ENCODE results near the gene CDH6. TPM values are rescaled to one million over a fixed set of nuclear protein-coding genes. Genes with fewer than 3 reads are reported as not detected.

CDH6 gene
- total and polyA plus RNA-seq, 10 of the 15 experiments (the other 5 are each of a cell fraction or from before 2014, with no cell fraction given), result 0.01 TPM; not detected in 9

DNA sequence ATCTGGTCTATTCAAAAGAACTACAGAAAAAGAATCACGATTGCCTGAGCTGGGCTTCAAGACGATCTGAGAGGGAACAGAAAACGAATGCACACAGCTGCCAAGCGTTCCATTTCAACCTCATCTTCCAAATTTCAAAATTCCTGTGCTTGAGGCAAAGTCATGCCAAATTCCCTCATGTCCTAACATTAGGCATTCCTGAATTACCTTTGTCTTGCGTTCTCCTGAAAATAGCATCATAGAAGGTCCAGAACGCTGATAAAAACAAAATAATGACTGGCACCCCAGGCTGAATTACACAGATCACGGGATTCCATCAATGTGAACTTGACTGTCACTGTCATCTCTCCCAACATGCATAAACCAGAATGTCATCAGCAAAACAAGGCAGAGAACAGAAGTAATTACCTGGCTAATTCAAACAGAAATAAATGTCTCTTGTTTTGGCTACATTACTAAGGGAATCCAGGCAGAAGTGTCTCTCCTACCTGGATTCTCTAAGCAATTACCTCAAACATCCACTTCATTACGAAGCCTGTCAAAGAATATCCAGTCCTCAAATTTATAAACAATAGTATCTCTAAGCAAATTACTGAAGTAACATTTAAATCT is 12.0 kb upstream of the CDH6 start:
- RAD21 ChIA-PET (ENCODE audit: unreplicated experiment), result no interaction called here
- H3K9me3 ChIP-seq (replicated peaks; ENCODE audit: control insufficient read depth, insufficient read depth, low read length), result no peaks in the 10 kb centered on the region
- H3K4me3 ChIP-seq, result no peak overlapping the region
- FAIRE-seq, result no peak
- TF ChIP-seq TAF1 (IDR thresholded peaks at IDR 0.05; ENCODE audit: borderline replicate concordance, low read depth, low read length) (no peak), PAX8 (IDR thresholded peaks at IDR 0.05) (no peak), EZH2 (IDR thresholded peaks at IDR 0.05; ENCODE audit: borderline replicate concordance, control insufficient read depth, low read depth, low read length) (no peak), IRF4 (IDR thresholded peaks at IDR 0.05; ENCODE audit: low read depth, low read length) (no peak), POLR2AphosphoS5 (IDR thresholded peaks at IDR 0.05; ENCODE audit: low read length) (no peak), CBX5 (IDR thresholded peaks at IDR 0.05; ENCODE audit: low read depth) (no peak), EGR1 (IDR thresholded peaks at IDR 0.05; ENCODE audit: borderline replicate concordance in 1 of 2, low read depth in 2 of 2, low read length in 2 of 2) (no peak), RFX5 (IDR thresholded peaks at IDR 0.05; ENCODE audit: low read depth, low read length) (no peak), HDGF (IDR thresholded peaks at IDR 0.05) (no peak), PAX5 (IDR thresholded peaks at IDR 0.05; ENCODE audit: borderline replicate concordance, low read depth, low read length) (no peak), CEBPB (IDR thresholded peaks at IDR 0.05; ENCODE audit: borderline replicate concordance in 1 of 2, low read depth in 2 of 2, low read length in 2 of 2) (no peak)
- TF ChIP-seq, protein P1, sequence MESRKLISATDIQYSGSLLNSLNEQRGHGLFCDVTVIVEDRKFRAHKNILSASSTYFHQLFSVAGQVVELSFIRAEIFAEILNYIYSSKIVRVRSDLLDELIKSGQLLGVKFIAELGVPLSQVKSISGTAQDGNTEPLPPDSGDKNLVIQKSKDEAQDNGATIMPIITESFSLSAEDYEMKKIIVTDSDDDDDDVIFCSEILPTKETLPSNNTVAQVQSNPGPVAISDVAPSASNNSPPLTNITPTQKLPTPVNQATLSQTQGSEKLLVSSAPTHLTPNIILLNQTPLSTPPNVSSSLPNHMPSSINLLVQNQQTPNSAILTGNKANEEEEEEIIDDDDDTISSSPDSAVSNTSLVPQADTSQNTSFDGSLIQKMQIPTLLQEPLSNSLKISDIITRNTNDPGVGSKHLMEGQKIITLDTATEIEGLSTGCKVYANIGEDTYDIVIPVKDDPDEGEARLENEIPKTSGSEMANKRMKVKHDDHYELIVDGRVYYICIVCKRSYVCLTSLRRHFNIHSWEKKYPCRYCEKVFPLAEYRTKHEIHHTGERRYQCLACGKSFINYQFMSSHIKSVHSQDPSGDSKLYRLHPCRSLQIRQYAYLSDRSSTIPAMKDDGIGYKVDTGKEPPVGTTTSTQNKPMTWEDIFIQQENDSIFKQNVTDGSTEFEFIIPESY (IDR thresholded peaks at IDR 0.05), result no peak
- TF ChIP-seq, protein P2, sequence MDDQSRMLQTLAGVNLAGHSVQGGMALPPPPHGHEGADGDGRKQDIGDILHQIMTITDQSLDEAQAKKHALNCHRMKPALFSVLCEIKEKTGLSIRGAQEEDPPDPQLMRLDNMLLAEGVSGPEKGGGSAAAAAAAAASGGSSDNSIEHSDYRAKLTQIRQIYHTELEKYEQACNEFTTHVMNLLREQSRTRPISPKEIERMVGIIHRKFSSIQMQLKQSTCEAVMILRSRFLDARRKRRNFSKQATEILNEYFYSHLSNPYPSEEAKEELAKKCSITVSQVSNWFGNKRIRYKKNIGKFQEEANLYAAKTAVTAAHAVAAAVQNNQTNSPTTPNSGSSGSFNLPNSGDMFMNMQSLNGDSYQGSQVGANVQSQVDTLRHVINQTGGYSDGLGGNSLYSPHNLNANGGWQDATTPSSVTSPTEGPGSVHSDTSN (IDR thresholded peaks at IDR 0.05; ENCODE audit: insufficient replicate concordance, low read depth, low read length), result no peak
- TF ChIP-seq, protein P3, sequence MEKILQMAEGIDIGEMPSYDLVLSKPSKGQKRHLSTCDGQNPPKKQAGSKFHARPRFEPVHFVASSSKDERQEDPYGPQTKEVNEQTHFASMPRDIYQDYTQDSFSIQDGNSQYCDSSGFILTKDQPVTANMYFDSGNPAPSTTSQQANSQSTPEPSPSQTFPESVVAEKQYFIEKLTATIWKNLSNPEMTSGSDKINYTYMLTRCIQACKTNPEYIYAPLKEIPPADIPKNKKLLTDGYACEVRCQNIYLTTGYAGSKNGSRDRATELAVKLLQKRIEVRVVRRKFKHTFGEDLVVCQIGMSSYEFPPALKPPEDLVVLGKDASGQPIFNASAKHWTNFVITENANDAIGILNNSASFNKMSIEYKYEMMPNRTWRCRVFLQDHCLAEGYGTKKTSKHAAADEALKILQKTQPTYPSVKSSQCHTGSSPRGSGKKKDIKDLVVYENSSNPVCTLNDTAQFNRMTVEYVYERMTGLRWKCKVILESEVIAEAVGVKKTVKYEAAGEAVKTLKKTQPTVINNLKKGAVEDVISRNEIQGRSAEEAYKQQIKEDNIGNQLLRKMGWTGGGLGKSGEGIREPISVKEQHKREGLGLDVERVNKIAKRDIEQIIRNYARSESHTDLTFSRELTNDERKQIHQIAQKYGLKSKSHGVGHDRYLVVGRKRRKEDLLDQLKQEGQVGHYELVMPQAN (conservative IDR thresholded peaks at IDR 0.05), result no peak
- in situ Hi-C loops (cut with MboI) (no loop called here), intact Hi-C loops (cut with micrococcal nuclease; ENCODE audit: unreplicated experiment) (no loop called here)
- no peak overlapping the region for H3K4me2 ChIP-seq (ENCODE audit: control insufficient read depth, insufficient read depth)
- H3K27me3 ChIP-seq (replicated peaks in 1 of 2; ENCODE audit: control insufficient read depth in 2 of 2, insufficient read depth in 2 of 2, low read length in 1 of 2), result no peaks in the 10 kb centered on the region
- H2AFZ ChIP-seq (ENCODE audit: control insufficient read depth, low read depth, low read length), result no peak overlapping the region
- no peak overlapping the region for H3K27ac ChIP-seq (ENCODE audit: control insufficient read depth, insufficient read depth)
- no TSS peak for BruUV-seq (replicated peaks)
- SMC1A ChIA-PET (ENCODE audit: uncharacterized antibody, unreplicated experiment), result no interaction called here
- DNase-seq (ENCODE audit: low read depth, low spot score), result no peak
- POLR2A ChIA-PET, result interaction anchor here (0.6 kb wide), 1 partner anchor 1754 kb away, joined by 3 read pairs; no protein-coding TSS in a partner anchor
- CTCF ChIA-PET, result interaction anchor here (0.8 kb wide), 1 partner anchor 51 kb away, joined by 3 read pairs; no protein-coding TSS in a partner anchor
- H3K36me3 ChIP-seq (ENCODE audit: control insufficient read depth in 2 of 2, insufficient read depth in 2 of 2, low read length in 1 of 2), result no peaks in the 10 kb centered on the region
- H4K20me1 ChIP-seq (ENCODE audit: control insufficient read depth, insufficient read depth), result no peaks in the 10 kb centered on the region
- 25% methylated on average over 8 of the region's 8 CpGs for WGBS (ENCODE audit: insufficient coverage, insufficient replicate concordance, low lambda C conversion rate, missing lambda C conversion rate)
- no peaks in the 10 kb centered on the region for H3K79me2 ChIP-seq (ENCODE audit: control insufficient read depth, insufficient read depth, low read length)
- no peak for ATAC-seq
- H3K9ac ChIP-seq (ENCODE audit: control insufficient read depth, insufficient read depth, low read length), result no peak overlapping the region
- H3K4me1 ChIP-seq (ENCODE audit: control insufficient read depth, insufficient read depth, low read length), result no peaks in the 10 kb centered on the region
